HL-60 (cell line): ENCODE results near the gene NEFH.

ENCODE experiments used
- CTCF ChIP-seq: IDR thresholded peaks from one replicate; pipeline ENCODE4 v1.5.1; 2011; ENCODE audit warnings: low read length, control low read depth, inconsistent platforms; ENCODE audit not compliant: insufficient read depth
- GABPA ChIP-seq: IDR thresholded peaks from 2 replicates; pipeline ENCODE4 v1.6.1; 2012; ENCODE audit warnings: low read depth
- REST ChIP-seq: IDR thresholded peaks from 2 replicates; pipeline ENCODE4 v1.6.1; 2012; ENCODE audit warnings: low read depth; ENCODE audit not compliant: insufficient replicate concordance

DNA sequence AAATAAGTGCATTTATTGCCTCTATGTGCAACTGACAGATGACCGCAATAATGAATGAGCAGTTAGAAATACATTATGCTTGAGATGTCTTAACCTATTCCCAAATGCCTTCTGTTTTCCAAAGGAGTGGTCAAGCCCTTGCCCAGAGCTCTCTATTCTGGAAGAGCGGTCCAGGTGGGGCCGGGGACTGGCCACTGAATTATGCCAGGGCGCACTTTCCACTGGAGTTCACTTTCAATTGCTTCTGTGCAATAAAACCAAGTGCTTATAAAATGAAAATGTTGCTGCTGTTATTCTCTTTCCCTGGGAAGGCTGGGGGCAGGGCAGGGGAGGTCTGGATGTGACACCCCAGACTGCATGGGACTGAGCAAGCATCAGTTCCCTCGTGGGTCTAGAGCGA lies 11.0 kb downstream of the NEFH start:
- TF ChIP-seq CTCF = no peak
- no peak for TF ChIP-seq GABPA
- TF ChIP-seq REST = no peak
